Measurements from ENCODE around the gene UNC45A. TPM values are rescaled to one million over a fixed set of nuclear protein-coding genes. Genes with fewer than 3 reads are reported as not detected.

The UNC45A gene
- total and polyA plus RNA-seq, 4 donors = 13.9 to 31.2 (median 24.9) TPM

DNA sequence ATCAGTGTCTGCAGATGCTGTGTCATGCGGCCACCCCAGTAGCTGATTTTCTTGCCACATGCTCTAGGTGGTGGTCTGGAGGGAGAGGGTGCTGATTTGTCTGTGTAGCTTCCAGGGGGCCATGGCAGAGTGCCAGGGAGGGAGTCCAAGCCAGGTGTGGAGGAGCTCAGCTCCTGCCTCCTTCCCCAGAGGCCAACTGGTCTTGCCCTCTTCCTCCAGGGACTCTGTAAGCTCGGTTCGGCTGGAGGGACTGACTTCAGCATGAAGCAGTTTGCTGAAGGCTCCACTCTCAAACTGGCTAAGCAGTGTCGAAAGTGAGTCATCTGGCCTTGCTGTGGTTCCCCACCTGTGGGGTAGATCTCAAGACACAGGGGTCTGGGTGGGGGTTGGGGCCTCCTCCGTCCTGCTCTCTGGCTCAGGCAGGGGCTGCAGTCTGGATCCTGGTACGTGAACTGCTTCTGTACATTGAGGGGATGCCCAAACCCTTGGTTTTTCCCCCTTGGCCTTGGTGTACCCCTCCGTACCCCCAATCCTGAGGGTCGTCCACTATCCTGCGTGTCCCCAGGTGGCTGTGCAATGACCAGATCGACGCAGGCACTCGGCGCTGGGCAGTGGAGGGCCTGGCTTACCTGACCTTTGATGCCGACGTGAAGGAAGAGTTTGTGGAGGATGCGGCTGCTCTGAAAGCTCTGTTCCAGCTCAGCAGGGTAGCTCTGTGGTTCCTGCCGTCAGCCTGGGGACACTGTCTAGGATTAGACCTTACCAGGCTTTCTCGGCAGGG, 12.7 kb downstream of the UNC45A start:
- no peak for TF ChIP-seq GABPA (IDR thresholded peaks at IDR 0.05 in 1 of 2, conservative IDR thresholded peaks at IDR 0.05 in 1 of 2)
- no peak for TF ChIP-seq RAD21 (IDR thresholded peaks at IDR 0.05)
- TF ChIP-seq HNF4G (IDR thresholded peaks at IDR 0.05) = no peak
- no peak for TF ChIP-seq SP1 (IDR thresholded peaks at IDR 0.05)
- TF ChIP-seq, protein P1, sequence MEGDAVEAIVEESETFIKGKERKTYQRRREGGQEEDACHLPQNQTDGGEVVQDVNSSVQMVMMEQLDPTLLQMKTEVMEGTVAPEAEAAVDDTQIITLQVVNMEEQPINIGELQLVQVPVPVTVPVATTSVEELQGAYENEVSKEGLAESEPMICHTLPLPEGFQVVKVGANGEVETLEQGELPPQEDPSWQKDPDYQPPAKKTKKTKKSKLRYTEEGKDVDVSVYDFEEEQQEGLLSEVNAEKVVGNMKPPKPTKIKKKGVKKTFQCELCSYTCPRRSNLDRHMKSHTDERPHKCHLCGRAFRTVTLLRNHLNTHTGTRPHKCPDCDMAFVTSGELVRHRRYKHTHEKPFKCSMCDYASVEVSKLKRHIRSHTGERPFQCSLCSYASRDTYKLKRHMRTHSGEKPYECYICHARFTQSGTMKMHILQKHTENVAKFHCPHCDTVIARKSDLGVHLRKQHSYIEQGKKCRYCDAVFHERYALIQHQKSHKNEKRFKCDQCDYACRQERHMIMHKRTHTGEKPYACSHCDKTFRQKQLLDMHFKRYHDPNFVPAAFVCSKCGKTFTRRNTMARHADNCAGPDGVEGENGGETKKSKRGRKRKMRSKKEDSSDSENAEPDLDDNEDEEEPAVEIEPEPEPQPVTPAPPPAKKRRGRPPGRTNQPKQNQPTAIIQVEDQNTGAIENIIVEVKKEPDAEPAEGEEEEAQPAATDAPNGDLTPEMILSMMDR (IDR thresholded peaks at IDR 0.05; ENCODE audit: low read depth, low read length, missing input control) = no peak
- no peak for TF ChIP-seq JUND (IDR thresholded peaks at IDR 0.05)
- TF ChIP-seq RXRA (IDR thresholded peaks at IDR 0.05) = no peak
- TF ChIP-seq, protein P2, sequence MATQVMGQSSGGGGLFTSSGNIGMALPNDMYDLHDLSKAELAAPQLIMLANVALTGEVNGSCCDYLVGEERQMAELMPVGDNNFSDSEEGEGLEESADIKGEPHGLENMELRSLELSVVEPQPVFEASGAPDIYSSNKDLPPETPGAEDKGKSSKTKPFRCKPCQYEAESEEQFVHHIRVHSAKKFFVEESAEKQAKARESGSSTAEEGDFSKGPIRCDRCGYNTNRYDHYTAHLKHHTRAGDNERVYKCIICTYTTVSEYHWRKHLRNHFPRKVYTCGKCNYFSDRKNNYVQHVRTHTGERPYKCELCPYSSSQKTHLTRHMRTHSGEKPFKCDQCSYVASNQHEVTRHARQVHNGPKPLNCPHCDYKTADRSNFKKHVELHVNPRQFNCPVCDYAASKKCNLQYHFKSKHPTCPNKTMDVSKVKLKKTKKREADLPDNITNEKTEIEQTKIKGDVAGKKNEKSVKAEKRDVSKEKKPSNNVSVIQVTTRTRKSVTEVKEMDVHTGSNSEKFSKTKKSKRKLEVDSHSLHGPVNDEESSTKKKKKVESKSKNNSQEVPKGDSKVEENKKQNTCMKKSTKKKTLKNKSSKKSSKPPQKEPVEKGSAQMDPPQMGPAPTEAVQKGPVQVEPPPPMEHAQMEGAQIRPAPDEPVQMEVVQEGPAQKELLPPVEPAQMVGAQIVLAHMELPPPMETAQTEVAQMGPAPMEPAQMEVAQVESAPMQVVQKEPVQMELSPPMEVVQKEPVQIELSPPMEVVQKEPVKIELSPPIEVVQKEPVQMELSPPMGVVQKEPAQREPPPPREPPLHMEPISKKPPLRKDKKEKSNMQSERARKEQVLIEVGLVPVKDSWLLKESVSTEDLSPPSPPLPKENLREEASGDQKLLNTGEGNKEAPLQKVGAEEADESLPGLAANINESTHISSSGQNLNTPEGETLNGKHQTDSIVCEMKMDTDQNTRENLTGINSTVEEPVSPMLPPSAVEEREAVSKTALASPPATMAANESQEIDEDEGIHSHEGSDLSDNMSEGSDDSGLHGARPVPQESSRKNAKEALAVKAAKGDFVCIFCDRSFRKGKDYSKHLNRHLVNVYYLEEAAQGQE (IDR thresholded peaks at IDR 0.05) = no peak
- TF ChIP-seq FOXA2 (IDR thresholded peaks at IDR 0.05) = no peak
- TF ChIP-seq NR2F2 (IDR thresholded peaks at IDR 0.05) = no peak
- no peak for TF ChIP-seq HNF4A (conservative IDR thresholded peaks at IDR 0.05)
- no peak for TF ChIP-seq FOXA1 (IDR thresholded peaks at IDR 0.05)
- TF ChIP-seq, protein P3, sequence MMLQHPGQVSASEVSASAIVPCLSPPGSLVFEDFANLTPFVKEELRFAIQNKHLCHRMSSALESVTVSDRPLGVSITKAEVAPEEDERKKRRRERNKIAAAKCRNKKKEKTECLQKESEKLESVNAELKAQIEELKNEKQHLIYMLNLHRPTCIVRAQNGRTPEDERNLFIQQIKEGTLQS (IDR thresholded peaks at IDR 0.05) = no peak
- no peak for TF ChIP-seq TAF1 (conservative IDR thresholded peaks at IDR 0.05)
- Histone ChIP-seq H3K4me3 (ENCODE audit: low read depth in 1 of 3, low read length in 3 of 3) (no peak overlapping the region), H3K27ac (ENCODE audit: low read depth in 1 of 2, low read length in 2 of 2) (no peak overlapping the region), H3K9ac (ENCODE audit: low read depth in 1 of 2, low read length in 2 of 2) (no peak overlapping the region), H3K9me3 (ENCODE audit: control insufficient read depth in 4 of 4, low read length in 3 of 4) (no peaks in the 10 kb centered on the region), H3K4me1 (ENCODE audit: control insufficient read depth in 4 of 4, insufficient read depth in 4 of 4, low read length in 3 of 4) (no peaks in the 10 kb centered on the region), H3K36me3 (ENCODE audit: control insufficient read depth in 4 of 4, insufficient read depth in 3 of 4, low read depth in 1 of 4, low read length in 3 of 4) (peaks cover 24 to 75% (median 37%) of the 10 kb centered on the region in 4 donors), H3K27me3 (ENCODE audit: control insufficient read depth in 4 of 4, insufficient read depth in 4 of 4, low read length in 3 of 4) (no peaks in the 10 kb centered on the region)
- WGBS = 97% methylated on average over 18 of the region's 18 CpGs
- no peak for DNase-seq (ENCODE audit: low spot score)

DNA sequence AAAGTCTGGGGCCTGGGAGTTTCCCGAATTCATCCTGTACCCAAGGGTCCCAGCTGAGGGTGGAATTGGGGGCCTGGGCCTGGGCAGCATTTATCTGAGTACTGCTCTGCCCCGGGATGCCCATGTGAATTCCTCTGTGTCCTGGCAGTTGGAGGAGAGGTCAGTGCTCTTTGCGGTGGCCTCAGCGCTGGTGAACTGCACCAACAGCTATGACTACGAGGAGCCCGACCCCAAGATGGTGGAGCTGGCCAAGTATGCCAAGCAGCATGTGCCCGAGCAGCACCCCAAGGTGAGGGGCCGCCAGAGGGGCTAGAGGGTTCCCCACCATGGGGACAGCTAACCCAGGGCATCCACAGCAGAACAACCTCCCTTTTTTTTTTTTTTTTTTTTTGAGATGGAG, 13.4 kb downstream of the UNC45A start:
- 97% methylated on average over 8 of the region's 8 CpGs for WGBS
- TF ChIP-seq, protein P4, sequence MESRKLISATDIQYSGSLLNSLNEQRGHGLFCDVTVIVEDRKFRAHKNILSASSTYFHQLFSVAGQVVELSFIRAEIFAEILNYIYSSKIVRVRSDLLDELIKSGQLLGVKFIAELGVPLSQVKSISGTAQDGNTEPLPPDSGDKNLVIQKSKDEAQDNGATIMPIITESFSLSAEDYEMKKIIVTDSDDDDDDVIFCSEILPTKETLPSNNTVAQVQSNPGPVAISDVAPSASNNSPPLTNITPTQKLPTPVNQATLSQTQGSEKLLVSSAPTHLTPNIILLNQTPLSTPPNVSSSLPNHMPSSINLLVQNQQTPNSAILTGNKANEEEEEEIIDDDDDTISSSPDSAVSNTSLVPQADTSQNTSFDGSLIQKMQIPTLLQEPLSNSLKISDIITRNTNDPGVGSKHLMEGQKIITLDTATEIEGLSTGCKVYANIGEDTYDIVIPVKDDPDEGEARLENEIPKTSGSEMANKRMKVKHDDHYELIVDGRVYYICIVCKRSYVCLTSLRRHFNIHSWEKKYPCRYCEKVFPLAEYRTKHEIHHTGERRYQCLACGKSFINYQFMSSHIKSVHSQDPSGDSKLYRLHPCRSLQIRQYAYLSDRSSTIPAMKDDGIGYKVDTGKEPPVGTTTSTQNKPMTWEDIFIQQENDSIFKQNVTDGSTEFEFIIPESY (IDR thresholded peaks at IDR 0.05) = no peak
- TF ChIP-seq TAF1 (conservative IDR thresholded peaks at IDR 0.05) (no peak), RAD21 (IDR thresholded peaks at IDR 0.05) (no peak), RXRA (IDR thresholded peaks at IDR 0.05) (no peak), HNF4A (conservative IDR thresholded peaks at IDR 0.05) (no peak), HNF4G (IDR thresholded peaks at IDR 0.05) (no peak), YY1 (IDR thresholded peaks at IDR 0.05) (no peak), GABPA (IDR thresholded peaks at IDR 0.05 in 1 of 2, conservative IDR thresholded peaks at IDR 0.05 in 1 of 2) (no peak), EGR1 (IDR thresholded peaks at IDR 0.05; ENCODE audit: low read depth in 2 of 2) (no peak)
- TF ChIP-seq, protein P3 (IDR thresholded peaks at IDR 0.05) = no peak
- TF ChIP-seq, protein P2 (IDR thresholded peaks at IDR 0.05) = no peak
- TF ChIP-seq, protein P5, sequence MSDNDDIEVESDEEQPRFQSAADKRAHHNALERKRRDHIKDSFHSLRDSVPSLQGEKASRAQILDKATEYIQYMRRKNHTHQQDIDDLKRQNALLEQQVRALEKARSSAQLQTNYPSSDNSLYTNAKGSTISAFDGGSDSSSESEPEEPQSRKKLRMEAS (IDR thresholded peaks at IDR 0.05) = no peak

More for the DNA sequence above, 13.4 kb downstream of the UNC45A start:
- Histone ChIP-seq H3K4me3 (ENCODE audit: low read depth in 1 of 3, low read length in 3 of 3) (no peak overlapping the region), H3K9ac (ENCODE audit: low read depth in 1 of 2, low read length in 2 of 2) (no peak overlapping the region), H3K36me3 (ENCODE audit: control insufficient read depth in 4 of 4, insufficient read depth in 3 of 4, low read depth in 1 of 4, low read length in 3 of 4) (peaks cover 21 to 75% (median 33%) of the 10 kb centered on the region in 4 donors), H3K4me1 (ENCODE audit: control insufficient read depth in 4 of 4, insufficient read depth in 4 of 4, low read length in 3 of 4) (no peaks in the 10 kb centered on the region), H3K9me3 (ENCODE audit: control insufficient read depth in 4 of 4, low read length in 3 of 4) (no peaks in the 10 kb centered on the region), H3K27me3 (ENCODE audit: control insufficient read depth in 4 of 4, insufficient read depth in 4 of 4, low read length in 3 of 4) (no peaks in the 10 kb centered on the region), H3K27ac (ENCODE audit: low read depth in 1 of 2, low read length in 2 of 2) (no peak overlapping the region)
- DNase-seq (ENCODE audit: low spot score) = no peak
